Endothelial cell of umbilical vein (primary cell): ENCODE data around the gene GAS2L2.

Source experiments
- CTCF ChIP-seq, 2 donors: IDR thresholded peaks; 1 replicate in 1 of 2; 2 replicates in 1 of 2; pipeline ENCODE4 v1.5.1; 2011; ENCODE audit warnings: low read length in 2 of 2, mild to moderate bottlenecking in 2 of 2, moderate library complexity in 2 of 2, control low read depth in 1 of 2, inconsistent platforms in 1 of 2, low read depth in 1 of 2; ENCODE audit not compliant: insufficient read depth in 1 of 2; ENCODE audit errors: extremely low read depth in 1 of 2
- EZH2 ChIP-seq: IDR thresholded peaks from 2 replicates; pipeline ENCODE4 v1.6.1; 2012; ENCODE audit warnings: borderline replicate concordance, low read depth, mild to moderate bottlenecking, moderate library complexity, low read length, inconsistent platforms; ENCODE audit not compliant: severe bottlenecking

DNA sequence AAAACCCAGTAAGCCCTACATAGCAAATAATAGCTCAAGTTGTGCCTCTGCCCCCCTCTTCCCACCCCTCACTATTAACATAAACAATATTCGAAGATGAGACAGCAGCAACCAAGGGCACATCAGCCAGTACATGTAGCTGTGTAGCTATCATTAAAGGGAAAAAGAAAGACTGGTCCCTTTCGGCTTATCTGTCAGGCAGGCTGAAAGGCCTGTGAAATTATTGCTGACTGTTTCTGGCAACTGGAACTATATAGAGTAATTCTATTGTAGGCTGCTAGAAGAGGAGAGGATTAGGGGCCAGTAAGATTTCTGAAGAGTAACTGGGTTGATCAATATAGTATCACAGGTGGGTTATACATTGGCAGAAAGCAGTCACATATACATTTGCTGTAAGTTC, 58.1 kb downstream of the GAS2L2 start:
- TF ChIP-seq CTCF (IDR thresholded peaks at IDR 0.05; ENCODE audit: extremely low read depth in 1 of 2, insufficient read depth in 1 of 2, low read depth in 1 of 2, low read length in 2 of 2) (no peak), EZH2 (no peak)
